Breast epithelium (tissue), 3 donors: Measurements from ENCODE around the gene IER2.

Experiments
- POLR2A ChIP-seq: fragments of 450-650 bp; IDR thresholded peaks from one replicate; pipeline ENCODE4 v1.6.1; 2016; ENCODE audit warnings: antibody characterized with exemption, mild to moderate bottlenecking, moderate library complexity
- TF ChIP-seq, protein P1 (sequence below), 3 donors: fragments of 450-650 bp; IDR thresholded peaks; one replicate each; pipeline ENCODE4 v1.5.1; 2016 to 2017; ENCODE audit warnings: antibody characterized with exemption in 3 of 3, mild to moderate bottlenecking in 3 of 3, moderate library complexity in 3 of 3

DNA sequence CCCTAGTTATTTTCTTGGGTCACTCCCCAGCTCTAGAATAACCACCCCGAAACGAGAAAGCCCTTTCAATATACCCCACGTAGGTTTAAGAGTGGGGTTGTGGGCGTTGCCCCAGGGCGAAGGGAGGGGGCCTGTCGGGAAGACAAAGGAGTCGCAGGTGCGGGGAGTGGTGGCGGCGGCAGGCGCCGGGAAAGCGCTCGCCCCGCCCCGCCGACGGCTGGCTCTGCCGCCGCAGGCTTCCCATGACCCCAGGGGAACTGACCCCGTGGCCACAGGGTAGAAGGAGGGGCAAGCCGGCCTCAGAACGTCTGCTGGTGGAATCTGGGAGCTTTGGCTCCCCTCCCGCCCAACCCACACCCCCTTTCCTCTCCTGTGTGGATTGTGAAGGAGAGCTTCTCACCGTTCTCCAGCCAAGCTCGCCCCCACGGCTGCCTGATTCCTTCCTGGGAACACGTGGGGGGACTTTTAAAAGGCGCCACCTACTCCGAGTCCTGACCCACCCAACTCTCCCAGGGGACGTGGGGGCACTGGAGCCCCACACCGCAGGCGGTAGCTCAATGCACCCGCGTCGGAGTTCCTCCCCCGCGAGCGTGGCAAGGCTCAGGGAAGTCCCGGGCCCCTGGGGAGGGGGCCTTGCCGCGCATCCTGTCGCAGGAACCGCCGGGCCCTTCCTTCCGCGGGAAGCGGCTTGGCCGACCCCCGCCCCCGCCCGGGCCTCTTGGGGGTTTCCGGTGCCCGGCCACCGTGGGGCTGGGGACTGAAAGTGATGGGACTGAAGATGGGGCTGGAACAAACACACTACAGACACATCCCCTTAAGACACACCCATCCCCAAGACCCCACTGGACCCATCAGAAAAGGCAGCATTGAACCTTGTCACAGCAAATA lies 5.5 kb downstream of the IER2 start:
- TF ChIP-seq, protein P1, sequence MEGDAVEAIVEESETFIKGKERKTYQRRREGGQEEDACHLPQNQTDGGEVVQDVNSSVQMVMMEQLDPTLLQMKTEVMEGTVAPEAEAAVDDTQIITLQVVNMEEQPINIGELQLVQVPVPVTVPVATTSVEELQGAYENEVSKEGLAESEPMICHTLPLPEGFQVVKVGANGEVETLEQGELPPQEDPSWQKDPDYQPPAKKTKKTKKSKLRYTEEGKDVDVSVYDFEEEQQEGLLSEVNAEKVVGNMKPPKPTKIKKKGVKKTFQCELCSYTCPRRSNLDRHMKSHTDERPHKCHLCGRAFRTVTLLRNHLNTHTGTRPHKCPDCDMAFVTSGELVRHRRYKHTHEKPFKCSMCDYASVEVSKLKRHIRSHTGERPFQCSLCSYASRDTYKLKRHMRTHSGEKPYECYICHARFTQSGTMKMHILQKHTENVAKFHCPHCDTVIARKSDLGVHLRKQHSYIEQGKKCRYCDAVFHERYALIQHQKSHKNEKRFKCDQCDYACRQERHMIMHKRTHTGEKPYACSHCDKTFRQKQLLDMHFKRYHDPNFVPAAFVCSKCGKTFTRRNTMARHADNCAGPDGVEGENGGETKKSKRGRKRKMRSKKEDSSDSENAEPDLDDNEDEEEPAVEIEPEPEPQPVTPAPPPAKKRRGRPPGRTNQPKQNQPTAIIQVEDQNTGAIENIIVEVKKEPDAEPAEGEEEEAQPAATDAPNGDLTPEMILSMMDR (IDR thresholded peaks at IDR 0.05): no peak
- no peak for TF ChIP-seq POLR2A
